K562 (cell line): ENCODE measurements around the gene ZNF549. TPM values are rescaled to one million over a fixed set of nuclear protein-coding genes. Genes with fewer than 3 reads are reported as not detected.
A peak's percentile ranks its signal among the peaks of the same experiment; 100 is the strongest.

Experiments
- ASH1L ChIP-seq: fragments of 450-650 bp; IDR thresholded peaks from 2 replicates; pipeline ENCODE4 v1.6.1; 2018; ENCODE audit warnings: borderline replicate concordance, mild to moderate bottlenecking, low read depth; ENCODE audit not compliant: partially characterized antibody
- CC2D1A ChIP-seq: fragments of 450-650 bp; IDR thresholded peaks from 2 replicates; pipeline ENCODE4 v1.6.1; 2017; ENCODE audit warnings: mild to moderate bottlenecking
- CEBPB ChIP-seq: fragments of 450-650 bp; IDR thresholded peaks from 2 replicates; pipeline ENCODE4 v1.6.1; 2016; ENCODE audit warnings: missing genetic modification characterization, missing compliant biosample characterization
- CTBP1 ChIP-seq: fragments of 450-650 bp; IDR thresholded peaks from 2 replicates; pipeline ENCODE4 v1.6.1; 2016; ENCODE audit warnings: borderline replicate concordance
- HCFC1 ChIP-seq: IDR thresholded peaks from 2 replicates; pipeline ENCODE4 v1.6.1; 2012; ENCODE audit warnings: low read depth, low read length, improper control_type of control experiment
- HLTF ChIP-seq: fragments of 450-650 bp; IDR thresholded peaks from 2 replicates; pipeline ENCODE4 v1.6.1; 2016
- HNRNPLL ChIP-seq: fragments of 200-400 bp; formaldehyde crosslinking; IDR thresholded peaks from 2 replicates; pipeline ENCODE4 v1.6.1; 2017; ENCODE audit warnings: low read length, low read depth, mild to moderate bottlenecking; ENCODE audit not compliant: poor library complexity, severe bottlenecking
- ILF3 ChIP-seq: fragments of 450-650 bp; IDR thresholded peaks from 2 replicates; pipeline ENCODE4 v1.6.1; 2018; ENCODE audit warnings: antibody characterized with exemption, mild to moderate bottlenecking, moderate library complexity, borderline replicate concordance
- KAT8 ChIP-seq: fragments of 450-650 bp; IDR thresholded peaks from 2 replicates; pipeline ENCODE4 v1.6.1; 2016; ENCODE audit warnings: low read depth, mild to moderate bottlenecking
- KDM2B ChIP-seq: fragments of 250-450 bp; sonication (Bioruptor Pico); IDR thresholded peaks from 2 replicates; pipeline ENCODE4 v1.8.0; 2021; ENCODE audit warnings: mild to moderate bottlenecking, moderate library complexity
- MAFF ChIP-seq: IDR thresholded peaks from 2 replicates; pipeline ENCODE4 v1.6.1; 2012; ENCODE audit warnings: low read length, improper control_type of control experiment
- NKRF ChIP-seq: fragments of 450-650 bp; IDR thresholded peaks from 2 replicates; pipeline ENCODE4 v1.6.1; 2016; ENCODE audit warnings: borderline replicate concordance
- PTTG1 ChIP-seq: fragments of 450-650 bp; IDR thresholded peaks from 2 replicates; pipeline ENCODE4 v1.6.1; 2016; ENCODE audit warnings: low read depth, mild to moderate bottlenecking, missing genetic modification characterization, missing compliant biosample characterization
- RAD51 ChIP-seq: fragments of 450-650 bp; IDR thresholded peaks from 2 replicates; pipeline ENCODE4 v1.7.1; 2016; ENCODE audit warnings: low read depth, mild to moderate bottlenecking, borderline replicate concordance
- RUNX1 ChIP-seq: sonication (generic); IDR thresholded peaks from 2 replicates; pipeline ENCODE4 v1.6.1; 2016; ENCODE audit warnings: antibody characterized with exemption, low read depth
- SMAD2 ChIP-seq: fragments of 150-350 bp; IDR thresholded peaks from 2 replicates; pipeline ENCODE4 v1.6.1; 2014; ENCODE audit warnings: low read depth, mild to moderate bottlenecking, low read length
- SRSF9 ChIP-seq: fragments of 200-400 bp; formaldehyde crosslinking; IDR thresholded peaks from 2 replicates; pipeline ENCODE4 v1.6.1; 2017; ENCODE audit warnings: low read depth, low read length, borderline replicate concordance
- ZFP30 ChIP-seq: fragments of 250-450 bp; sonication (Bioruptor Pico); IDR thresholded peaks from 2 replicates; pipeline ENCODE4 v1.8.0; 2022; ENCODE audit warnings: moderate library complexity, mild to moderate bottlenecking, inconsistent platforms, borderline replicate concordance
- polyA plus RNA-seq, 8 experiments: library from polyadenylated mRNA; depleted of rRNA in 4 of 8; stranded (reverse) in 5 of 8; unstranded in 3 of 8; fragments of >200 nt; fragmentation: Nextera tagmentation in 2 of 8; fragmentation: Illumina TruSeq in 1 of 8; extraction: Ambion mirVana in 2 of 8; extraction: Trizol in 1 of 8; gene quantifications; 2 replicates each; pipeline versions ENCODE4 v1.2.1 to v1.2.3, GENCODE V29; 2011 to 2014; ENCODE audit warnings: inconsistent platforms in 1 of 8, missing spikeins in 1 of 8
- total RNA-seq, 7 experiments: library from RNA; depleted of rRNA in 6 of 7; stranded (reverse); fragments of >200 nt in 6 of 7; fragmentation: Illumina TruSeq in 2 of 7; extraction: Trizol in 2 of 7; gene quantifications; 2 replicates each; pipeline versions ENCODE4 v1.2.1 to v1.2.3, GENCODE V29; 2011 to 2021; ENCODE audit warnings: low replicate concordance in 1 of 7
- TF ChIP-seq, protein P1 (sequence below), 2 experiments: fragments of 450-650 bp in 1 of 2; sonication (generic) in 1 of 2; formaldehyde crosslinking in 1 of 2; IDR thresholded peaks; 2 replicates each; pipeline versions ENCODE4 v1.7.1 to v1.9.0; 2016 to 2022; ENCODE audit warnings: inconsistent platforms in 1 of 2, mild to moderate bottlenecking in 1 of 2, missing genetic modification reagents in 1 of 2

The ZNF549 gene
- total and polyA plus RNA-seq, 9 of the 15 experiments (the other 6 are each of a cell fraction or from before 2014, with no cell fraction given), result 0.03 to 0.68 (median 0.25) TPM

- no peak for TF ChIP-seq SRSF9
- no peak for TF ChIP-seq KAT8
- no peak for TF ChIP-seq MAFF
- TF ChIP-seq KDM2B (CRISPR knock-in tag), result no peak
- no peak for TF ChIP-seq CEBPB (tag)
- peak; percentile 82 for TF ChIP-seq NKRF
- TF ChIP-seq ZFP30 (CRISPR knock-in tag), result no peak
- TF ChIP-seq PTTG1, result no peak
- no peak for TF ChIP-seq SMAD2
- TF ChIP-seq RUNX1, result no peak
- TF ChIP-seq, protein P1, sequence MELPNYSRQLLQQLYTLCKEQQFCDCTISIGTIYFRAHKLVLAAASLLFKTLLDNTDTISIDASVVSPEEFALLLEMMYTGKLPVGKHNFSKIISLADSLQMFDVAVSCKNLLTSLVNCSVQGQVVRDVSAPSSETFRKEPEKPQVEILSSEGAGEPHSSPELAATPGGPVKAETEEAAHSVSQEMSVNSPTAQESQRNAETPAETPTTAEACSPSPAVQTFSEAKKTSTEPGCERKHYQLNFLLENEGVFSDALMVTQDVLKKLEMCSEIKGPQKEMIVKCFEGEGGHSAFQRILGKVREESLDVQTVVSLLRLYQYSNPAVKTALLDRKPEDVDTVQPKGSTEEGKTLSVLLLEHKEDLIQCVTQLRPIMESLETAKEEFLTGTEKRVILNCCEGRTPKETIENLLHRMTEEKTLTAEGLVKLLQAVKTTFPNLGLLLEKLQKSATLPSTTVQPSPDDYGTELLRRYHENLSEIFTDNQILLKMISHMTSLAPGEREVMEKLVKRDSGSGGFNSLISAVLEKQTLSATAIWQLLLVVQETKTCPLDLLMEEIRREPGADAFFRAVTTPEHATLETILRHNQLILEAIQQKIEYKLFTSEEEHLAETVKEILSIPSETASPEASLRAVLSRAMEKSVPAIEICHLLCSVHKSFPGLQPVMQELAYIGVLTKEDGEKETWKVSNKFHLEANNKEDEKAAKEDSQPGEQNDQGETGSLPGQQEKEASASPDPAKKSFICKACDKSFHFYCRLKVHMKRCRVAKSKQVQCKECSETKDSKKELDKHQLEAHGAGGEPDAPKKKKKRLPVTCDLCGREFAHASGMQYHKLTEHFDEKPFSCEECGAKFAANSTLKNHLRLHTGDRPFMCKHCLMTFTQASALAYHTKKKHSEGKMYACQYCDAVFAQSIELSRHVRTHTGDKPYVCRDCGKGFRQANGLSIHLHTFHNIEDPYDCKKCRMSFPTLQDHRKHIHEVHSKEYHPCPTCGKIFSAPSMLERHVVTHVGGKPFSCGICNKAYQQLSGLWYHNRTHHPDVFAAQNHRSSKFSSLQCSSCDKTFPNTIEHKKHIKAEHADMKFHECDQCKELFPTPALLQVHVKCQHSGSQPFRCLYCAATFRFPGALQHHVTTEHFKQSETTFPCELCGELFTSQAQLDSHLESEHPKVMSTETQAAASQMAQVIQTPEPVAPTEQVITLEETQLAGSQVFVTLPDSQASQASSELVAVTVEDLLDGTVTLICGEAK (IDR thresholded peaks at IDR 0.05), result peak; percentile 96
- TF ChIP-seq, protein P1 (CRISPR knock-in tag; IDR thresholded peaks at IDR 0.05), result no peak
- no peak for TF ChIP-seq RAD51
- TF ChIP-seq HNRNPLL, result no peak
- no peak for TF ChIP-seq CC2D1A
- TF ChIP-seq HCFC1, result peak; percentile 94
- TF ChIP-seq ASH1L, result no peak
- TF ChIP-seq HLTF, result no peak
- no peak for TF ChIP-seq ILF3
- TF ChIP-seq CTBP1, result peak; percentile 30; the same call in 1 of the 2 replicates
These were observed 72.7 kb downstream of the ZNF549 start, which contains the start of gene ZNF530 (continued) for GRCh38 chr19:57599761-57600383.
